H9 (cell line): ENCODE data around the gene B9D2. TPM values are rescaled to one million over a fixed set of nuclear protein-coding genes. Genes with fewer than 3 reads are reported as not detected.
A peak's percentile ranks its signal among the peaks of the same experiment; 100 is the strongest.

Source experiments
- DNase-seq: peaks from one replicate; pipeline ENCODE4 v3.0.0-alpha.2; 2017
- H2AFZ ChIP-seq: one replicate; pipeline ENCODE4 v1.6.1; 2013; ENCODE audit warnings: mild to moderate bottlenecking, low read length, control low read depth, moderate library complexity
- H2AK5ac ChIP-seq: 2 replicates; pipeline ENCODE4 v1.6.1; 2013; ENCODE audit warnings: low read length, control low read depth, mixed read lengths; ENCODE audit not compliant: insufficient read length
- H2BK120ac ChIP-seq: one replicate; pipeline ENCODE4 v1.6.1; 2013; ENCODE audit warnings: low read depth, mild to moderate bottlenecking, low read length, control low read depth, inconsistent platforms; ENCODE audit not compliant: poor library complexity, severe bottlenecking
- H2BK12ac ChIP-seq: 2 replicates; pipeline ENCODE4 v1.6.1; 2013; ENCODE audit warnings: low read length, control low read depth, mixed read lengths, low read depth; ENCODE audit not compliant: insufficient read length
- H2BK15ac ChIP-seq: 2 replicates; pipeline ENCODE4 v1.6.1; 2013; ENCODE audit warnings: low read depth, low read length, control low read depth
- H2BK20ac ChIP-seq: one replicate; pipeline ENCODE4 v1.6.1; 2013; ENCODE audit warnings: low read depth, mild to moderate bottlenecking, low read length, control low read depth, inconsistent platforms; ENCODE audit not compliant: poor library complexity, severe bottlenecking
- H2BK5ac ChIP-seq: 2 replicates; pipeline ENCODE4 v1.6.1; 2013; ENCODE audit warnings: low read length, control low read depth, mixed read lengths; ENCODE audit not compliant: insufficient read length
- H3K14ac ChIP-seq: 2 replicates; pipeline ENCODE4 v1.6.1; 2013; ENCODE audit warnings: low read length, control low read depth; ENCODE audit not compliant: insufficient read depth
- H3K18ac ChIP-seq: 2 replicates; pipeline ENCODE4 v1.6.1; 2013; ENCODE audit warnings: low read depth, mild to moderate bottlenecking, mixed read lengths, low read length, control low read depth; ENCODE audit not compliant: insufficient read length
- H3K23ac ChIP-seq: 2 replicates; pipeline ENCODE4 v1.6.1; 2013; ENCODE audit warnings: low read length, control low read depth, mixed read lengths, low read depth; ENCODE audit not compliant: insufficient read length
- H3K23me2 ChIP-seq: 2 replicates; pipeline ENCODE4 v1.6.1; 2013; ENCODE audit warnings: low read depth, mild to moderate bottlenecking, mixed read lengths, low read length, control low read depth; ENCODE audit not compliant: insufficient read length, poor library complexity, severe bottlenecking
- H3K27ac ChIP-seq: 2 replicates; pipeline ENCODE4 v1.5.1; 2013; ENCODE audit warnings: low read length, control low read depth, mixed read lengths, low read depth; ENCODE audit not compliant: insufficient read length
- H3K27me3 ChIP-seq: 2 replicates; pipeline ENCODE4 v1.6.1; 2013; ENCODE audit warnings: low read length, control low read depth, inconsistent platforms; ENCODE audit not compliant: insufficient read depth
- H3K4ac ChIP-seq: 2 replicates; pipeline ENCODE4 v1.6.1; 2013; ENCODE audit warnings: low read depth, mild to moderate bottlenecking, control low read depth, inconsistent platforms, low read length, moderate library complexity
- H3K4me1 ChIP-seq: 2 replicates; pipeline ENCODE4 v1.6.1; 2013; ENCODE audit warnings: low read length, control low read depth, inconsistent platforms; ENCODE audit not compliant: insufficient read depth
- H3K4me2 ChIP-seq: 2 replicates; pipeline ENCODE4 v1.6.1; 2013; ENCODE audit warnings: low read length, control low read depth, mixed read lengths; ENCODE audit not compliant: insufficient read length, insufficient read depth
- H3K56ac ChIP-seq: 2 replicates; pipeline ENCODE4 v1.6.1; 2013; ENCODE audit warnings: low read depth, mild to moderate bottlenecking, mixed read lengths, low read length, control low read depth; ENCODE audit not compliant: insufficient read length
- H3K79me1 ChIP-seq: 2 replicates; pipeline ENCODE4 v1.6.1; 2013; ENCODE audit warnings: low read depth, mild to moderate bottlenecking, moderate library complexity, low read length, control low read depth, inconsistent platforms; ENCODE audit not compliant: insufficient read depth, poor library complexity, severe bottlenecking
- H3K79me2 ChIP-seq: 2 replicates; pipeline ENCODE4 v1.6.1; 2013; ENCODE audit warnings: low read length, control low read depth, inconsistent platforms; ENCODE audit not compliant: insufficient read depth
- H3K9ac ChIP-seq: 2 replicates; pipeline ENCODE4 v1.6.1; 2013; ENCODE audit warnings: low read length, control low read depth, mixed read lengths; ENCODE audit not compliant: insufficient read length; ENCODE audit errors: extremely low read depth
- H3K9me3 ChIP-seq: one replicate; pipeline ENCODE4 v1.6.1; 2013; ENCODE audit warnings: low read depth, low read length, inconsistent platforms; ENCODE audit not compliant: control insufficient read depth
- H3T11ph ChIP-seq: one replicate; pipeline ENCODE4 v1.6.1; 2013; ENCODE audit warnings: mild to moderate bottlenecking, low read length, control low read depth, inconsistent platforms
- H4K20me1 ChIP-seq: one replicate; pipeline ENCODE4 v1.6.1; 2013; ENCODE audit not compliant: control insufficient read depth, insufficient read length, insufficient read depth
- H4K5ac ChIP-seq: 2 replicates; pipeline ENCODE4 v1.6.1; 2013; ENCODE audit warnings: low read depth, mild to moderate bottlenecking, mixed read lengths, low read length, control low read depth; ENCODE audit not compliant: insufficient read length
- H4K8ac ChIP-seq: replicated peaks from 2 replicates; pipeline ENCODE4 v1.6.1; 2013; ENCODE audit warnings: low read length, control low read depth, mixed read lengths, low read depth; ENCODE audit not compliant: insufficient read length
- H4K91ac ChIP-seq: 2 replicates; pipeline ENCODE4 v1.6.1; 2013; ENCODE audit warnings: low read depth, mild to moderate bottlenecking, moderate library complexity, mixed read lengths, low read length, control low read depth; ENCODE audit not compliant: insufficient read length
- H3K27ac Mint-ChIP-seq, 3 experiments: 2 replicates in 2 of 3; 3 replicates in 1 of 3; pipeline ENCODE4 v1.8.0; 2020 to 2021; ENCODE audit warnings: mixed read lengths in 3 of 3, mild to moderate bottlenecking in 1 of 3, moderate library complexity in 1 of 3
- H3K27me3 Mint-ChIP-seq: 2 replicates; pipeline ENCODE4 v1.8.0; 2021; ENCODE audit warnings: low read depth, mild to moderate bottlenecking, moderate library complexity, mixed read lengths
- H3K36me3 Mint-ChIP-seq, 3 experiments: 2 replicates in 2 of 3; 3 replicates in 1 of 3; pipeline ENCODE4 v1.8.0; 2020 to 2021; ENCODE audit warnings: low read depth in 3 of 3, mixed read lengths in 3 of 3; ENCODE audit not compliant: insufficient read depth in 1 of 3
- H3K4me1 Mint-ChIP-seq, 2 experiments: 2 replicates each; pipeline ENCODE4 v1.8.0; 2020; ENCODE audit warnings: mixed read lengths in 2 of 2
- H3K4me3 Mint-ChIP-seq, 2 experiments: 2 replicates in 1 of 2; 3 replicates in 1 of 2; pipeline ENCODE4 v1.8.0; 2020 to 2021; ENCODE audit warnings: mild to moderate bottlenecking in 2 of 2, mixed read lengths in 2 of 2, moderate library complexity in 1 of 2
- H3K9me3 Mint-ChIP-seq, 2 experiments: 2 replicates in 1 of 2; 3 replicates in 1 of 2; pipeline ENCODE4 v1.8.0; 2020; ENCODE audit warnings: mild to moderate bottlenecking in 2 of 2, mixed read lengths in 2 of 2, moderate library complexity in 1 of 2
- WGBS: extraction: QIAGEN DNeasy Blood & Tissue Kit; methylation state at CpG from one replicate; pipeline ENCODE4 v1.1.7; 2013; ENCODE audit warnings: missing lambda C conversion rate, low lambda C conversion rate, mixed read lengths; ENCODE audit not compliant: insufficient read length; ENCODE audit errors: extremely low coverage; 5-methylcytosine and 5-hydroxymethylcytosine counted together
- total RNA-seq: library from RNA; stranded (reverse); gene quantifications from 2 replicates; pipeline ENCODE4 v1.2.1, GENCODE V29; 2021
- TF ChIP-seq, protein P1 (sequence below): fragments of 200-600 bp; sonication (generic); conservative IDR thresholded peaks from 3 replicates; pipeline ENCODE4 v1.8.0; 2021; ENCODE audit warnings: antibody characterized with exemption, mild to moderate bottlenecking

The B9D2 gene
- total RNA-seq, 1 experiment from 2014 or later: 4.8 TPM

DNA sequence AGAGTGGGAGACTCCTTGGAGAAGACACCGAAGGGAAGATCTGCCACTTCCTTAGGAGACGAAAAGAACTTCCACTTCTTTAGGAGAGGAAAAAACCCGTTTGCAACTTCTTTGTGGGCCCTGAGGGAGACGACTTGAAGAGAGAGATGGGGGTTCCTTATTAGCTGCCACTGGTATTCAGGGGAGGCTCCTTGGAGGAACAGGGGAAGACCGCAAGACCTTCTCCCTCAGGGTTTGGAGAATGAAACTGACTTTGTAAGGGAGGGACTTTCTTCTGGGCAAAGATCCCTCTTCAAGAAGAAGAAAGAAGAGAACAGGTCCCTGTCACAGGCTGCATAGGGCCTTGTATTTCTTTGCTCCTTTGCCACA, 34.1 kb upstream of the B9D2 start:
- H3K9me3 ChIP-seq: no peaks in the 10 kb centered on the region
- peak overlapping the region; percentile 83 for H3K4me2 ChIP-seq
- H3K27me3 ChIP-seq: no peaks in the 10 kb centered on the region
- Mint-ChIP-seq H3K4me3 (peak overlapping the region; percentile 98 to 99), H3K27me3 (no peaks in the 10 kb centered on the region; the same call in 1 of the 2 replicates), H3K9me3 (no peaks in the 10 kb centered on the region; a peak in 1 of 5 replicates), H3K4me1 (peaks cover 21 to 24% of the 10 kb centered on the region in 2 experiments), H3K36me3 (peaks cover 0 to 12% (median 0%) of the 10 kb centered on the region in 3 experiments; a peak in 4 of 7 replicates), H3K27ac (peak overlapping the region; percentile 100)
- H3K18ac ChIP-seq: no peak overlapping the region
- H3K56ac ChIP-seq: no peak overlapping the region
- peaks cover 9% of the 10 kb centered on the region for H3K23me2 ChIP-seq
- H3K79me2 ChIP-seq: no peaks in the 10 kb centered on the region
- H4K5ac ChIP-seq: no peak overlapping the region
- H3K79me1 ChIP-seq: peaks cover 6% of the 10 kb centered on the region
- H2BK15ac ChIP-seq: no peak overlapping the region
- H2BK120ac ChIP-seq: no peak overlapping the region
- no peaks in the 10 kb centered on the region for H4K20me1 ChIP-seq
- peak overlapping the region; percentile 26 for H2AFZ ChIP-seq
- no peak overlapping the region for H4K8ac ChIP-seq
- no peaks in the 10 kb centered on the region for H3K4me1 ChIP-seq
- H3T11ph ChIP-seq: no peak overlapping the region
- no peak overlapping the region for H3K23ac ChIP-seq
- H3K27ac ChIP-seq: no peak overlapping the region
- H3K9ac ChIP-seq: peak overlapping the region; percentile 97
- H2BK12ac ChIP-seq: no peak overlapping the region
- no peak for DNase-seq
- no CpG with 5 or more reads among the region's 5 CpGs for WGBS
- no peak overlapping the region for H4K91ac ChIP-seq
- H2BK5ac ChIP-seq: no peak overlapping the region
- H2AK5ac ChIP-seq: no peak overlapping the region
- TF ChIP-seq, protein P1, sequence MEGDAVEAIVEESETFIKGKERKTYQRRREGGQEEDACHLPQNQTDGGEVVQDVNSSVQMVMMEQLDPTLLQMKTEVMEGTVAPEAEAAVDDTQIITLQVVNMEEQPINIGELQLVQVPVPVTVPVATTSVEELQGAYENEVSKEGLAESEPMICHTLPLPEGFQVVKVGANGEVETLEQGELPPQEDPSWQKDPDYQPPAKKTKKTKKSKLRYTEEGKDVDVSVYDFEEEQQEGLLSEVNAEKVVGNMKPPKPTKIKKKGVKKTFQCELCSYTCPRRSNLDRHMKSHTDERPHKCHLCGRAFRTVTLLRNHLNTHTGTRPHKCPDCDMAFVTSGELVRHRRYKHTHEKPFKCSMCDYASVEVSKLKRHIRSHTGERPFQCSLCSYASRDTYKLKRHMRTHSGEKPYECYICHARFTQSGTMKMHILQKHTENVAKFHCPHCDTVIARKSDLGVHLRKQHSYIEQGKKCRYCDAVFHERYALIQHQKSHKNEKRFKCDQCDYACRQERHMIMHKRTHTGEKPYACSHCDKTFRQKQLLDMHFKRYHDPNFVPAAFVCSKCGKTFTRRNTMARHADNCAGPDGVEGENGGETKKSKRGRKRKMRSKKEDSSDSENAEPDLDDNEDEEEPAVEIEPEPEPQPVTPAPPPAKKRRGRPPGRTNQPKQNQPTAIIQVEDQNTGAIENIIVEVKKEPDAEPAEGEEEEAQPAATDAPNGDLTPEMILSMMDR: no peak
- no peak overlapping the region for H2BK20ac ChIP-seq
- no peak overlapping the region for H3K14ac ChIP-seq
- H3K4ac ChIP-seq: no peak overlapping the region
